RWPE2 (cell line): ENCODE measurements around the gene MADD.
"Not testable (repeated sequence)": the region's sequence is repeated elsewhere in the genome, so short reads cannot be mapped to it uniquely, and the experiment has no call there.

ENCODE experiments used
- ATAC-seq: fragments of 200-7000 bp; cut with Tn5 transposase; 3 replicates; pipeline ENCODE4 v1.9.1; 2021; ENCODE audit warnings: low read depth
- DNase-seq: peaks from one replicate; pipeline ENCODE4 v3.0.0-alpha.2; 2020; ENCODE audit warnings: low spot score
- H3K27ac ChIP-seq: fragments of 450-650 bp; 2 replicates; pipeline ENCODE4 v1.5.1; 2017; ENCODE audit warnings: mild to moderate bottlenecking; ENCODE audit not compliant: poor library complexity, severe bottlenecking
- H3K27me3 ChIP-seq: fragments of 250-450 bp; sonication (Bioruptor Pico); 2 replicates; pipeline ENCODE4 v1.5.1; 2021; ENCODE audit warnings: mild to moderate bottlenecking, moderate library complexity; ENCODE audit not compliant: insufficient read depth, poor library complexity, severe bottlenecking
- H3K36me3 ChIP-seq: fragments of 250-450 bp; sonication (Bioruptor Pico); 2 replicates; pipeline ENCODE4 v1.5.1; 2020; ENCODE audit warnings: low read depth, mild to moderate bottlenecking, moderate library complexity
- H3K4me1 ChIP-seq: fragments of 250-450 bp; sonication (Bioruptor Pico); 2 replicates; pipeline ENCODE4 v1.5.1; 2021; ENCODE audit warnings: mild to moderate bottlenecking, moderate library complexity; ENCODE audit not compliant: insufficient read depth, poor library complexity, severe bottlenecking
- H3K4me3 ChIP-seq: fragments of 250-450 bp; sonication (Bioruptor Pico); 2 replicates; pipeline ENCODE4 v1.5.1; 2021; ENCODE audit warnings: mild to moderate bottlenecking, moderate library complexity; ENCODE audit not compliant: severe bottlenecking
- H3K9me3 ChIP-seq: fragments of 250-450 bp; sonication (Bioruptor Pico); 2 replicates; pipeline ENCODE4 v1.5.1; 2021; ENCODE audit warnings: mild to moderate bottlenecking, moderate library complexity; ENCODE audit not compliant: severe bottlenecking
- TF ChIP-seq, protein P1 (sequence below): fragments of 450-650 bp; IDR thresholded peaks from one replicate; pipeline ENCODE4 v1.5.1; 2017; ENCODE audit warnings: mild to moderate bottlenecking, moderate library complexity; ENCODE audit not compliant: poor library complexity, severe bottlenecking

The MADD gene

DNA sequence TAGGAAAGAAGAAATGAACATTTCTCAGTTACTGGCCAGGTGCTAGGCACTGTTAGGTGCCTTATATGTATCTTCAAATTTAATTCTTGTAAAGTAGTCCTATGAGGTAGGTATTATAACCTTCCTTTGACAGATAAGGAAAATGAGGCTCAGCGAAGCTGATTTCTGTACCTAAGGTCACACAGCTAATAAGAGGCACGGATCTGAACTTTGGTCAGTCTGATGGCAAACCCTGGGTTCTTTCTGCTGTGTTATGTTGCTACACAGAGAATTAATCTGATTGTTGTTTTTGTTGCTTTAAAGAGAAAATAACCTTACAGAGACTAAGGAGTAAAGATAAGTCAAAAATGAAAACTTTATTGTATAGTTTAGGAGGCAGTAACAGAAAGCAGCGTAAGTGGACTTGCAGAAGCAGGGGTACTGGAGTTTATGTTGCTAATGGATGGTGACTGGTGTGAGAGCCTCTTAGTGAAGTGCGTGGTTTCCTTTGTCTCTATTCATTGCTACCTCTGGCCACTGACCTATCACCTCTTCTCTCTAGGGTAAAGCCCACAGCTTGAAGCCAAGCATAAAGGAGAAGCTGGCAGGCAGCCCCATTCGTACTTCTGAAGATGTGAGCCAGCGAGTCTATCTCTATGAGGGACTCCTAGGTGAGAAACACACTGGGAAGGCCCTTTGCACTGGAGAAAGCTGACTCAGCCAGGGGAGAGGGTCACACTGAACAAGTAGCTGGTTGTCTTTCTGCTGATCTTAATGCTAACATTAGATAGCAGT is 38.3 kb downstream of the MADD start:
- Histone ChIP-seq H3K4me3 (no peak overlapping the region), H3K9me3 (no peaks in the 10 kb centered on the region), H3K27me3 (no peaks in the 10 kb centered on the region), H3K27ac (no peak overlapping the region), H3K36me3 (peaks cover 56% of the 10 kb centered on the region), H3K4me1 (no peaks in the 10 kb centered on the region)
- ATAC-seq (no peak), DNase-seq (no peak)
- TF ChIP-seq, protein P1, sequence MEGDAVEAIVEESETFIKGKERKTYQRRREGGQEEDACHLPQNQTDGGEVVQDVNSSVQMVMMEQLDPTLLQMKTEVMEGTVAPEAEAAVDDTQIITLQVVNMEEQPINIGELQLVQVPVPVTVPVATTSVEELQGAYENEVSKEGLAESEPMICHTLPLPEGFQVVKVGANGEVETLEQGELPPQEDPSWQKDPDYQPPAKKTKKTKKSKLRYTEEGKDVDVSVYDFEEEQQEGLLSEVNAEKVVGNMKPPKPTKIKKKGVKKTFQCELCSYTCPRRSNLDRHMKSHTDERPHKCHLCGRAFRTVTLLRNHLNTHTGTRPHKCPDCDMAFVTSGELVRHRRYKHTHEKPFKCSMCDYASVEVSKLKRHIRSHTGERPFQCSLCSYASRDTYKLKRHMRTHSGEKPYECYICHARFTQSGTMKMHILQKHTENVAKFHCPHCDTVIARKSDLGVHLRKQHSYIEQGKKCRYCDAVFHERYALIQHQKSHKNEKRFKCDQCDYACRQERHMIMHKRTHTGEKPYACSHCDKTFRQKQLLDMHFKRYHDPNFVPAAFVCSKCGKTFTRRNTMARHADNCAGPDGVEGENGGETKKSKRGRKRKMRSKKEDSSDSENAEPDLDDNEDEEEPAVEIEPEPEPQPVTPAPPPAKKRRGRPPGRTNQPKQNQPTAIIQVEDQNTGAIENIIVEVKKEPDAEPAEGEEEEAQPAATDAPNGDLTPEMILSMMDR, result no peak

DNA sequence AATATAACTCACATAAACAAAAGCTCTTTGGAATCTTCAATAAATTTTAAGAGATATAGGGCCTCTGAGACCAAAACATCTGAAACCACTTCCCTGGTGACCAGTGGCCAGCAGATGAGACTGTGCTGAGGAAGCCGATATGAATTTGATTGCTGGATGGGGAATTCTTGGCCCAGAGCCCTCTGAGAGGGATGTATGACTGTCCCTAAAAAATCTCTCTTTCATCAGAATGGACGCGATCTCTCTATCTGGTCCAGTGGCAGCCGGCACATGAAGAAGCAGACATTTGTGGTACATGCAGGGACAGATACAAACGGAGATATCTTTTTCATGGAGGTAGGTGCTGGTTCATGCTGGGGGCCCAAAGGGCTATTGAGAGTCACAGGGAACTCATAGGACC is 45.1 kb downstream of the MADD start:
- DNase-seq (no peak), ATAC-seq (no peak)
- TF ChIP-seq, protein P1, result no peak
- Histone ChIP-seq H3K27me3 (no peaks in the 10 kb centered on the region), H3K36me3 (peaks cover 51% of the 10 kb centered on the region), H3K9me3 (no peaks in the 10 kb centered on the region), H3K4me3 (no peak overlapping the region), H3K27ac (no peak overlapping the region), H3K4me1 (no peaks in the 10 kb centered on the region)

DNA sequence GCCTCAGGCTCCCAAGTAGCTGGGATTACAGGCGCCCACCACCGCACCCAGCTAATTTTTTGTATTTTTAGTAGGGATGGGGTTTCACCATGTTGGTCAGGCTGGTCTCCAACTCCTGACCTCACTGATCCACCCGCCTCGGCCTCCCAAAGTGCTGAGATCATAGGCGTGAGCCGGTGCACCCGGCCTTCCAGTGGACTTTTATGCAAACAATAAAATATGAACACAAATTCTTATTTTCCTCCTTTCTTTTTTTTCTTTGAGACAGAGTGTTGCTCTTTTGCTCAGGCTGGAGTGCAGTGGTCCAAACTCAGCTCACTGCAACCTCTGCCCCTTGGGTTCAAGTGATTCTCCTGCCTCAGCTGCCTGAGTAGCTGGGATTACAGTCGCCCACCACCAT is 46.6 kb downstream of the MADD start:
- DNase-seq, ATAC-seq, H3K9me3 ChIP-seq, H3K27ac ChIP-seq, H3K4me3 ChIP-seq, H3K4me1 ChIP-seq, H3K27me3 ChIP-seq: not testable (repeated sequence)
- peaks cover 55% of the 10 kb centered on the region for H3K36me3 ChIP-seq

DNA sequence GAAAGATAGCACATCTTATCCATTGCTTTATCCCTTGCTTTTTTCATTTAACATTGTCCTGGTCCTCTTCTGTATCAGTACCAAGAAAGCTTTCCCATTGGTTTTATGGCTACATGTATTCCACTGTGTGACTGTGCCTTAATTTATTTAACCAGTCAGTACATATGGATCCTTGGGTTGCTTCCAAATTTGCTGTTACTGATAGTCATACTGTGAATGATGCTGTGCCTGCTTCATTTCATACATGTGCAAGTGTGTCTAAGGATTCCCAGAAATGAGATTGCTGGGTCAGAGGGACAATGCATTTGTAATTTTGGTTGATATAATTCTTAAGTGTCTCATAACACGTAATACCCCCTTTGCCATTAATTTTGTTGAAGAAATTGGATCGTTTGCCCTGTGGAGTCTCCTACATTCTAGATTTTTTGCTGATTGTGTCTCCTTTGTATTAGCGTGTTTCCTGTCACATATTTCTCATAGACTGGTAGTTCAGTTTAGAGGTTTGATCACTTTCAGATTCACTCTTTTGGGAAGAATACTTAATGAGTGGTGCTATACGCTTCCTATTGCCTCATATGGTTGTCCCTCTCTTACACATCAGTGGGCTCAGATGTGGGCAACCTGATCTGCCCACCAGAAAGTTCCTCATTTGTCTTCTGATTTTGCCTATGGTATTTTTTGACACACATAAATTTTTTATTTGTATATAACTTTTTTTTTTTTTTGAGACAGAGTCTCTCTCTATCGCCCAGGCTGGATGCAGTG is 47.3 kb downstream of the MADD start:
- DNase-seq (no peak), ATAC-seq (no peak)
- Histone ChIP-seq H3K27me3 (no peaks in the 10 kb centered on the region), H3K4me3 (no peak overlapping the region), H3K27ac (no peak overlapping the region), H3K4me1 (no peaks in the 10 kb centered on the region), H3K9me3 (no peaks in the 10 kb centered on the region), H3K36me3 (peaks cover 48% of the 10 kb centered on the region)
- TF ChIP-seq, protein P1, result no peak

DNA sequence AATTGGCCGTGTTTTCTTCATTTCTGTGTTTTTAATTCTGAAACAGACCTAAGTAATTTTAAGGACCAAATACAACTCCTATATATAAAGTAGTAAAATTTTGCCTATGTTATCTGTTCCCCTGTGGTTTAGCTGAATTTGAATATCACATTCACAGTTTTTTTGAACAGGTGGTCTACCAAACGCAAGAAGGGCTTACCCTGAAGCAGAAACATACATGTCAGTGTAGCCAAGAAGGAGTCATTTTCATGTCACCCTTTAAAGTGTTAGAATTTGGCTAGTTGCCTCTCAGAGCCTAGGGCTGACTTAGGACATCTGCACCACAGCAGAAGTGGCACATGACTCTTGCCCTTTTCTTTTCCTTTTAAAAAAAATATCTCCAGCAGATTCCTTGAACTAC is 48.2 kb downstream of the MADD start:
- TF ChIP-seq, protein P1, result no peak
- no peaks in the 10 kb centered on the region for H3K4me1 ChIP-seq
- no peaks in the 10 kb centered on the region for H3K27me3 ChIP-seq
- H3K27ac ChIP-seq, result no peak overlapping the region
- ATAC-seq (no peak), DNase-seq (no peak)
- H3K36me3 ChIP-seq, result peaks cover 40% of the 10 kb centered on the region
- H3K9me3 ChIP-seq, result no peaks in the 10 kb centered on the region
- no peak overlapping the region for H3K4me3 ChIP-seq
